Amniotic stem cell (primary cell): ENCODE measurements around the gene TMEM26.

ENCODE experiments used
- DNase-seq: peaks from one replicate; lab custom pipeline; 2025; lab: John Stamatoyannopoulos, UW

Gene TMEM26

DNA sequence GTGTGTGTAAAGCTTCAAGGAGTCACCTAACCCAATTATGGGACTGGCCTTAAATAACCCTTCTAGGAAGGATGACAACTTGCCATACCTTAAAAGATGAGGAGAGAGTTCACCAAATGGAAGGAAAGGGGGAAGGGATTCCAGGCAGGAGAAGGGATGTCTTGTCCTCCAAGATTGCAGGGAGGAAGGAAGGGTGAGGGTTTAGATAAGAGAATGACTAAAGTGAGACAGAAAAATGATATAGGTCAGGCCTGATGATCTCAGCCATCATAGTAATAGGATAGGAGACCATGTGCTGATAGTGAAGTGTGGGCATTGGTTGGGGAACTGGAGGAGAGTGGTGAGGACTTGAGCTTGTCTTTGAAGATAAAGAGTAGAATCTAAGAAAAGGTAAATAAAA lies 7.7 kb upstream of the TMEM26 start:
- no peak for DNase-seq

DNA sequence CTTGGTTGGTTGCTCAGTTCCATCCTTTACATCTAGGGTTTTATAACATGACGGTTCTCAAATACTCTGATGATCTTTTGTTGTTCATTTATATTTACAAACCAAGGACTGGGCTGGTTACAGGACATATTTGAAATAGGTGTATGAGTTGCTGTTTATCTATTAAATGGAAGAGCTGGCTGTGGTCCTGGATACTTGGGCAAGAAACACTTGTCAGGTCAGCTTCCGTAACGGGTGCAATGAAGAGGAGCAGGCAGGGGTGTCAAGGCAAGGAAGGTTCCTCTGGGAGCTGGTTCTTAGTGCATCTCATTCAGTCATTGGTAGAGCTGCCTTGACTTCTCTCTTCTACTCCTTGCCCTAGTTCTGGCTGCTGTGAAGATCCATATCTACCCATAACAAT lies 4.8 kb upstream of the TMEM26 start:
- DNase-seq: no peak

DNA sequence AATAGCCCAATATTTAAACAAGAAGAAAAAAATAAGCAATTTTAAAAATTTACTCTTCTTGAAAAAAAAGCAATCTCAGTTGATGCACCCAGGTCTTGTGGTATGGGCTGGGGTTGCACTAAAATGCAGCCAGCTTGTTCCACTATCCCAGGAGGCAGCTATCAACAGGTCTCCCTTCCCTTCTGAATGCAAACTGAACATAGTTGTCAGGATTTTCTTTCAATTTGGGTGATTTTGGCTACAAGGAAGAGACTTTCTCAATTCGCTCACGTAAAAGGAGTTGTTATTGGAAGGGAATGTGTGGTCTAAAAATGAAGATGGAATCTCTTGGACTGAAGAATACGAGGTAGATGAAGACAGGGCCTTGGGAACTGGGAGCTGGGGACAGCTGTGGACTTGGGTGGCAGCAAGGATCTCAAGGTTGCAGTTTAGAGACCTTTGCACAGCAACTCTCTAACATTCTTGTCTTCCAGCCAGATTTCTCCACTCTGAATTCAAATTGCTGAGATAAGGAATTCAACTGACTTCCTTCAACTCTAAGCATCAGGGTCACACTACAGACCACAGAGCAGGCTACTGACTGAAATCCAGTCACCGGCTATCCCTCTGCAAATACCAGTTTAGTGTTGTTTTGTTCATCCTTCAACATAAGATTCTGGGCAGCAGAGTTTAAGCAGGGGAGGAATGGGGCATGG lies 3.1 kb upstream of the TMEM26 start:
- DNase-seq: no peak

- DNase-seq: no peak
Observed at GRCh38 chr10:61455656-61456055, 2.5 kb upstream of the TMEM26 start.

DNA sequence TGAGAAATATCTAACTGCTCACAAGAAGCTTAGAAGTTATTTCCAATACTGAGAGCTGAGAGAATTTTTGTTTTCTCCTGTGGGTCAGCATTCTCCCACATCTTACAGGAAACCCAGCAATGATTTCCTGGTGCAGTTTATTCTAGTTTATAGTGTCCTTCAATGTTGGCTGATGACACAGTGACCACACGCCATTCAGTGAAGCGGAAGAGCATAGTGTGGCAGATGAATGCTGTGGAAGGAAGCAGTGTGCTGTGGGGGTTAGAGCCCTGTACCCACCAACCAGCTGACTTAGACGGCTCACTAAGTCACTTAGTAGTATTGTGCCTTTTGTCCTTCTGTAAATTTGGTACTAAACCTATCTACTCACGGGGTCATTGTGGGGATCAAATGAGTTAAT lies 1.4 kb upstream of the TMEM26 start:
- DNase-seq: no peak

DNA sequence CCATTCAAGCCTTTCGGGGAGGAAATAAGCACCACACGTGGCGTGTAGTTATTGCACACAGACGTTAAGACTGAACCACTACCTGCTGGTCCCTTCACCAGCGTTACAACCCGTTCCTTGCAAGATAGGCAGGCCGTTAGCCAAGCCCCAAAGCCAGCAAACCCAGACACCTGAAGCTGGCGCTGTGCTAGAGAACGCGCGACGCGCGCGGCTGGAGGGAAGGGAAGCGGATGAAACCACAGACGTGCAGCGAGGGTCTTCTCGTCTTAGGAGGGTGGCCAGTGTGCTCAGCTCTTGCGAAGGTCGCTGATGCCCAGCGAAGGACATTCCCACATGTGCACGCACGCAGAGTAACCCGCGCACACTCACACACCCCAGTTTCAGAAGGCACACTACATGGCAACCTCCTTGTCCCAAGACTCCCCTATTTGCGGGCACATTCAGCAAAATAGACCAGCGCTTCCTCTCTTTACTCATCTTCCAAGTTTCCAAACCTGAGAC lies 980 bp downstream of the TMEM26 start:
- DNase-seq: no peak

- DNase-seq: no peak
Observed at GRCh38 chr10:61451357-61451756, 1.8 kb downstream of the TMEM26 start.

DNA sequence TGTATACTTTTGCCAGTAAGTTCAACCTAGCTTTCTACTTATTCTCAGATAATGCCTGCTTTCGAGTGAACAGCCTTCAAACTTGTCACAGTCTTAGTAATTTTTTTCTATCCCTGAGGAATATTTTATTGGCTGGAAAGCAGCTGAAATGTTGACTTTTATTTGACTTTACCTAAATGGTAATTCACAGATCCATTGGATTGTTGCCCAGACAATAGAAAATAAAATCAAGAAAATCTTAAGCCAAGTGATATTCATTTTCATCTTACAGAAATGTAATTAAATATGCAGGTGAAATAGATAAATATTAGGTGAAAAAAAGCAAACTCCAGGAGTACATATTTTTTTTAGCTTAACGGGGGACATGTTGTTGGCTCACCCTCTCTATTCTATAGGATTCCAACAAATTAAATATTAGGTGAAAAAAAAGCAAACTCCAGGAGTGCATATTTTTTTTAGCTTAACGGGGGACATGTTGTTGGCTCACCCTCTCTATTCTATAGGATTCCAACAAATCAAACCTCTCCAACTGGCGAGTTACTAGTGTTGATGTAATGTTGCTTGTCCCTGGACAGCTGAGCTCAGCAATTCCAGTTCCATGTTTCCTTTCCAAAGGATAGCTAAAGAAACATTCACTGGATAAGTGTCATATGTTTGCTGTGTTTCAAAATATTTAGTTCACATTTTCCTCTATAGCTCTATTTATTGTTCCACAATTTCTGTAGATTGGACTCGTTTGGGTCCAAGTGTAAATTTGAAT lies 4.2 kb downstream of the TMEM26 start:
- no peak for DNase-seq

DNA sequence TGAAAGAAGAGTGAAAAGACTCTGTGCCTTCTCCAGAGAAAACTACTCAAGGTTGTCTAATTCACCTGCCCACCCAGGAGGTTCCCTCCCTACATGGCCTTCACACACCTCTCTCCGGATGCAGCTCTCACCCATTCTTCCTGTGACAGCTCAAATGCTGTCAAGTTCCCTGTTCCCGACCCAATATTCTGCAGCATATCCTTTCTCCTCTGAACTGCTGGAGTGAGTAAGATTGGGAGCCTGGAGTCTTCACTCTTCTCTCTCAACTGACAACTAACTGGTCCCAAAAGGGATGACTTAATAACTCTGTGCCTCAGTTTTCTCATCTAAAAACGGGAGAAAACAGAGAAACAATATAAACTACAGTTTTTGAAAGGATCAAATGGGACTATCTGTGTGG lies 5.1 kb downstream of the TMEM26 start:
- no peak for DNase-seq

GRCh38 chr10:61439058-61439609 lies 14.0 kb downstream of the TMEM26 start:
- no peak for DNase-seq

GRCh38 chr10:61438141-61438988 lies 14.8 kb downstream of the TMEM26 start:
- no peak for DNase-seq

GRCh38 chr10:61423178-61423577 lies 30.0 kb downstream of the TMEM26 start:
- DNase-seq: no peak

DNA sequence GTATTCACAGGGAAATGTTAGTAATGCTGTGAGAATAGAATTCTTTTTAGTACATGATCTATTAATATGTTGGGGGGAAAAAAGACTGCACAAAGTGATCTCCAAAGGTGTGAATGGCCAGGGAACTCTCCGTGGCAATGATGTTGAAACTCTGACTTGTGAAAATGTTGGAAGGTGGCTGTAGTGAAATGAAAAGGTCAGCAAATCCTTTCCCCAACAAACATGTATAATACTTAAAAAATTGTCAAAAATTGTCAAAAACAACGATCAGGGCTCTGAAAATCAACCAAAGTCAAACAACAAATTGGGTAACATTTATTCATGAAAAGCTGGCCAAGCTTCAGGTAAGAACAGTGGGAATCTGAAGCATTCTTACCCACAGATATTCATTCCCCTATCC lies 35.5 kb downstream of the TMEM26 start:
- no peak for DNase-seq

GRCh38 chr10:61415824-61416223 lies 37.4 kb downstream of the TMEM26 start:
- no peak for DNase-seq

- no peak for DNase-seq
Observed at GRCh38 chr10:61411706-61412105, 41.5 kb downstream of the TMEM26 start.

DNA sequence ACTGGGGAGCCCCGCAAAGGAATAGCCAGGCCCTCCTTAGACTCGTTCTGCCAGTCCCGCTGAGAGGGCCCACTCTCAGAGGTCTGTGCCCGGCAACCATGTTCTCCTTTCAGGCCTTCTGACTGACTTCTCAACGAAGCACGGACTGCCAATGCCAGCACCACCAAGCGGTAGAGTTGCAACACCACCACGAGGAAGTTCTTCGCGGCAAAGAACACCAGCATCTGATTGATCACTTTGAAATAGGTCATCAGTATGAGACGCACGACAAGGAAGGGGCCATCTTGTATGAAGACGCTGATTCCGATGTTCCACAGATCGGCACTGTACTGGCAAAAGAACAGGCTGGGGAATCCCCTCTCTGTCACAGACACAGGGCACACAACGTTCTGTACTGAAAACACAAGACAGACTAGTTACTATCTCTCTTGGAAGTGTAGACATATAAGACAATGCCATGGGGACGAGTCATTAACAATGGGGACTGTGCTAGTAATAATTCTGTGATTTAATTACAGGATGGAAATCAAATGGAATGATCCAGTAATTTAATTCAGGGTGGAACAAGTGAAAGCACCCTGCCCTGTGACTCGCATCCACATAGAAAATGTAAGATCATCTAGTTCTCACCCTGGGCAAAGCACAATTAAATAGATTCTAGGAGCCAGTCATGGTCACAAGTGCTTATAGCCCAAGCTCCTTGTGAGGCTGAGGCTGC lies 42.7 kb downstream of the TMEM26 start:
- no peak for DNase-seq

DNA sequence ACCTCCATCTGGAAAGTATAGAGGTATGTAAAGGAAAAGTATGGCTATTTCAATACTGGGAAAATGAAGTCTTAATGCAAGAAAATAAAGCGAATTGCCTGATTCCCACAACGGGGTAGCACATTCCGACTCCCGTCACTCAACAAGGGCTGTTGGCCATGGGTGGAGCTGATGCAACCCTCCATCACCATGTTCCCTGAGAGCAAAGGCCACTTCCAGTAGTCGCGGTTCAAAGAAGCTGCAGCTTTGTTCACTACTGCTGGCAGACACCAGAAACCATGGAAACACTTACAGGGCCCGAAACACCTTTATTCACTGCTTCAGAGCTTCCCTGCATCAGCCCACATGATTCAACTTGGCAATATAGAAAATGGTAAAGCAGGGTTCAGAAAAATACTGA lies 44.0 kb downstream of the TMEM26 start:
- DNase-seq: no peak

GRCh38 chr10:61408105-61408504 lies 45.1 kb downstream of the TMEM26 start:
- DNase-seq: no peak

GRCh38 chr10:61406736-61407135 lies 46.4 kb downstream of the TMEM26 start:
- DNase-seq: no peak

DNA sequence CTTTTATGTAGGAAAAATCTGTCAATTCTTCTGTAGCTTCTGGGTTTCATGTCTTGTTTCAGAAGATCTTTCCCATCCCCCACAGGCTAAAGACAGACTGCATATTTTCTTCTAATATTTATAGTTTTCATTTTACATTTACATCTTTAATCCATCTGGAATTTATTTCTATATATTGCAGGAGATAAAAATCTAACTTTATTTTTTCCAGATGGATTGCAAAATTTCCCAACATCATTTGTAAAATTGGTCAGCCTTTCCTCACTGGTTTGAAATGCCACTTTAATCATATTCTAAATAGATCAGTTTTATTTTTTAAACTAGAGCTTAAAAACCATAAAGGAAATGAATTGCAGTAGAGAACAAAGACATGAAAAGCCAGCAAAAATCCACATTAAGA lies 46.9 kb downstream of the TMEM26 start:
- no peak for DNase-seq

DNA sequence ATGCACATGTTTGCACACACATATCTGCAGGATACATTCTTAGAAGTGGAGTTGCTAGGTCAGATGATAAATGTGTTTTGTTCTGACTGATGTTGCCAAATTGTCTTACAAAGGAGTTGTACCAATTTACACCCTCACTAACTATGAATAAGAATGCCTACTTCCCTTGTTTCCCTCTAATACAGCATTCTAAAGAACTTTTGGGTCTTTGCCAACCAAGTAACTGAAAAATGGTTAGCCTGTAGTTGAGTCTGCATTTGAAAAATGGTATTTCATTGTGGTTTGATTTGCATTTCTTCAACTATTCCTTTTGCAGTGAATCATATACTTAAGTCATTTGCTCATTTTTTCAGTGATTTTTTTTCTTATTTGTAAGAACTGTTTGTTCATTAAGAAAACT lies 48.4 kb downstream of the TMEM26 start:
- peak; percentile 6 for DNase-seq

- no peak for DNase-seq
Observed at GRCh38 chr10:61400524-61400923, 52.7 kb downstream of the TMEM26 start.
